ENCODE results near the gene ATRNL1.

The ATRNL1 gene

GRCh38 chr10:115902596-115902995, 809.4 kb downstream of the ATRNL1 start:
- no peak for DNase-seq (ENCODE audit: low read depth)

DNA sequence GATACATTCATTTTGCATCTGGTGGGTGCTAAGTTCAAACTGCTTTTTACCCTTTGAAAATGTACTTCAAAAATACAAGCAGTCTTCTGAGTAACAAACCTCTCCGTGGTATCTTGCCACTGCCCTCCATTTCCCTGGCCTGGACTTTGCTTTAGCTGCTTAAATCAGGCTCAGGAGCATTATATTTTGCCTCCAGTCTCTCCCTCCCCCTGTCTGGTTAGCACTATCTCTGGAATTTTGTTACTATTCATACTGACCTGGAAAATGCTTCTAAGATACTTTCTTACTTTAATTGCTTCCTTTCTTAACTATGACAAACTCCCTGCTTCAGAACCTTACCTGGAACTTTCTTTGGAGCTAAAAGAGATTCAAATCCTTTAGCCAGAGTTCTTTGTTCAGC, 810.0 kb downstream of the ATRNL1 start:
- no peak for DNase-seq (ENCODE audit: low read depth)

DNA sequence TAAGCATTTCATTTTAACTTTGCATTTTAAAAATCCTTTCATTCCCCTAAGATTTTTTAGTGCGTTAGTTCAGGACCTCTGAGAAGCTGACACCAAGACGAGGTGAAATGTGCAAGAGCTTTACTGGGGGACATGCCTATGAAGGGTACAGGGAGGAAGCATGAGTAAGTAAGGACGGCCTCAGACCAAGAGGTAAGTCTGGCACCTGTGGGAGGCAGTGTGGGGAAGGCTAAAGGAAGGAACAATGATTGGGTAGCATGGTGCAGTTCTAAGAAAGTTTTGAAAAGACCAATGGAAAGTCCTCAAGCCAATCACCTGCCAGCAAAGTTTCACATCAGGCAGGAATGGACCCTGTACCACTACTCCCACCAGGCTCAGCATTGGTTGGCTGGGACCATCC, 810.7 kb downstream of the ATRNL1 start:
- DNase-seq (ENCODE audit: low read depth): no peak

- no peak for DNase-seq (ENCODE audit: low read depth)
These were observed 815.9 kb downstream of the ATRNL1 start for GRCh38 chr10:115909037-115909436.

- no peak for DNase-seq (ENCODE audit: low read depth)
These were observed 817.0 kb downstream of the ATRNL1 start for GRCh38 chr10:115909962-115910731.

DNA sequence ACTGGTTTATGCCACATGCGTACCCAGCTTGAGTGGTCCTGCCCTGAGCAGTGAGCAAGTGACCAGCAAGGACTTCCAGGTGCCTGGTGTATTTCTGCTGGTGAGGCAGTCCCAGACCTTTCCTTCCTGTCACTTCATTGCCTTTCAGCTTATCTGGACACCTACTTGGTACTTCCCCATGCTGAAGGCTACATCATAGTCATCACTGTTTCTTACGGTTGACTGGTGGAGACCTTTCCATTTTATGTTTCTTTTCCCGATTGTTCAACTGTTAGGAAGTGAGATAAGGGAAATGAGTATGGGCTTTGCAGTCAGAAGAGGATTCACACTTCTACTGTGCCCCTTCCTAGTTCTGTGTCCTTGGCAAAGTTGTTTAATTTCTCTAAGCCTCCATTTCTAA, 821.3 kb downstream of the ATRNL1 start:
- DNase-seq (ENCODE audit: low read depth): no peak

- no peak for DNase-seq (ENCODE audit: low read depth)
These were observed 822.3 kb downstream of the ATRNL1 start for GRCh38 chr10:115915429-115915828.

DNA sequence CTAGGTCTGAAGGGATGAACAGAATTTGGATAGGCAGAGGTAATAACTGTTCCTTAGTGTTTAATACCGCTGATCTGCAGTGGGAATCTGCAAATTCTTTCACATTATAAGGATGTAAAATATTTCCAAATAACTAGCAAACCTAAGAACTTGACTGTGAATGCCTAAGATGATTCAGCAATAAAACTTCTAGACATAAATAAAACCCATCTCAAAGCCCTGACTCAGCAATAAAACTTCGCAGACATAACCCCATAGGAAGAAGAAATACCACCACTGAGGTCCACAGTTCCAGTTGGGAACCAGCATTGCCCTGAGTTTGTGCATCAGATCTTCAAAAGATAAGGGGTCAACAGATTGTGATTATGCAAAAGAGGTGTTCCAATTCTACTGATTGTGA, 825.6 kb downstream of the ATRNL1 start:
- DNase-seq (ENCODE audit: low read depth): no peak

DNA sequence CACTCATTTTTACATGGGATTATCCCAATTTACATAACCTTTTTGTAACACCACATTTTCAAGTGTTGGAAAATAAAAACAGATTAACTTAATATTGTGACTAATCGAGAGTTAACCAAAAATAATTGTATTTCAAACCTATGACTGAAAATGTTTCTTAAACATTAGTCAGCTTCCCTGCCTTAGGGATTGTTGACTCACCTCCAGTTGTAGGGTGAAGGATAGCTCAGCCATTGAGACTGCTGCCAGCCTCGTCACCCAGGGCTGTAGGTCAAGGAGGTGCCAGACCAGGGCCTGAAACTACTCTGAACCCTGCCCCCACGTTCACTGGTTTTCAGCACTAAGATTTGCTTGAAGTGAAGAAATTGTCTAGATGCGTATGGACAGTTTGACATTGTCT, 828.6 kb downstream of the ATRNL1 start:
- DNase-seq (ENCODE audit: low read depth): peak; percentile 20

DNA sequence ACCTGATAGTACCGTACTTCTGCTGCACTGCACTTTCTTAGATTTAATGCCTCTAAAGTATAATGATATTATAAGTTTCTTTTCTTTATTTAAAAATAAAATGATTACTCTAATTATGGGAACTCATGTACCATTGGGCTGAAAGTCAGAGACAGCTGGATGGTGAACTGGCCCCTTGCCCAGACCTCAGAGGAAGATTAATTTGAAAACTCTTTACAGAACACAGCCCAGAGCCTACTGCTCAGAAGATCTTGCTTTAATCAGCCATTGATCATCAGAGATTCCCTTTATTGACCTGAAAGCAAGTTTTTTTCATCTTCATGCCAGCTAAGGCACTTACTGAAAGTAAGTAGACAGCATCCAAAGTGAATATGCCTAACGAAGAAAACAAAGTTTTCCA, 838.1 kb downstream of the ATRNL1 start:
- DNase-seq (ENCODE audit: low read depth): no peak

DNA sequence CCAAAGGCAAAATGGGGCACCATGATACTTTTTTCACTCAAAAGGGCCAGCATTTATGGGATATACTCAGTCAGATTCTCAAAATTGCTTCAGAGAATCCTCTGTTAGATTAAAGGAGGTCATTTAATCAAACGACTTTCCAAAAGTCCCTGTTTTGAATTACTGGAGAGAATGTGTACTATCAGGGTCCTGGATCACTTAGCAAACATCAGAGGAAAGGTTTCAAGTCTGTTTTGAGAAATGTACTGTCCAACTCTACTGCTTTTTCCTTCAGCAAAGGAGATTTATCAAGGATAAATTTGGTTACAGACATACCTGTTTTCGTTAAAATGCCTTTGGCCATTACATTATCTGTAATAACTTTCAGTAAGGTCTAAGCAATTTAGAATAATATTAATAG, 838.9 kb downstream of the ATRNL1 start:
- no peak for DNase-seq (ENCODE audit: low read depth)

DNA sequence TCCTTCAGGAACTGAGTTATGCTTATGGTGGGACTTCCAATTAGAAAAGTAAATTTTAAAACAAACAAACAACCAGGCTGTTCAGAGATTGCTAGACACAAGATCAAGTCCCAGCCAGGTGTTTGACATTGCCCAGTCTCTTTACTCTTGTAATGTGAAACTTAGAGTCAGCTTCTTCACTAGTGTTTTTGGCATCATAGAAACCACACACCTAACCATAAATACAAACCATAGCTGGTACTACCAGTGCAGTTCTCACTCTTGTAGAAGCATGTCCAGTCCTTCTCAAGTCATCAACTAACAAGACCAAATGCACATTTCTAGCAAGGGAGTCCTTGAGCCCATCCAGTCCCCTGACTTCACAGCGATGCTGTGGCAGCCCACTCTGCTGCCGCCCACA, 839.9 kb downstream of the ATRNL1 start:
- DNase-seq (ENCODE audit: low read depth): no peak

GRCh38 chr10:115935731-115936130, 842.6 kb downstream of the ATRNL1 start:
- DNase-seq (ENCODE audit: low read depth): no peak

DNA sequence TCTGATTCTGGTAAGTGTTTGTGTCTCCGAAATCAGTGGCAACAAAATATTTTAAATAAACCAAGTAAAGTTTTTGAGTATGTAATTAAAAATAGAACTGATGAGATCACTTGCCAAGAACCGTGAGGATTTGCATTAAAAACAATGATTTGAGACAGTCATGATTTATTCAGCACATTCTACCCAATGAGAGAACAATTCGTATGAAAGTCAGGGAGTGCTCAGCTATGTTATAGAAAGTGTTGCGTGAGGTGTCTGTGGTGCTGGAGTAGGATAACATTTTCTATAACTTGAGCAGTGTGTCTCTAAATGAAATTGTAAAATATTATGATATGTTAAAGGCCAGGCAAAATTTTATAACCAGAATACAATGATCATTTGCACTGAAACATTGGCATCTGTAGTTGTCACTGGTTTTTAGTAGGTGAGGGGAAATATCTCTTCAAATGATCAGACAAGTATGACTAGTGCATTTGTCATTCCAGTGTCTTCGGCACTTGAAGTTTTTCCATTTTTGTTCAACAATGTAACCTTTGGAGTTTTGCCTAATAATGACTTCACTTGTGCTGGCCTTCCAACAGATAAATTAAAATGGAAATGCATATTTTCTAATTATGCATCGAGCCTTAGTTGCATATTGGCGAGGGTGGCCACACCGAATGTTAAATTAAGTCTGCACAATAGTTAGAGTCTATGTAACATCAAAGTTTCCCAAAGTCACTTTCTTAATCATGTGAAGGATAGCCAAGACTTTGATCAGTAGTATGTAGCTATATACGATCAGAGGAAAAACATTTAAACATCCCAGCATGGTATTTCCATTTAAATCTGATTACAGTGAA, 844.0 kb downstream of the ATRNL1 start:
- DNase-seq (ENCODE audit: low read depth): no peak

DNA sequence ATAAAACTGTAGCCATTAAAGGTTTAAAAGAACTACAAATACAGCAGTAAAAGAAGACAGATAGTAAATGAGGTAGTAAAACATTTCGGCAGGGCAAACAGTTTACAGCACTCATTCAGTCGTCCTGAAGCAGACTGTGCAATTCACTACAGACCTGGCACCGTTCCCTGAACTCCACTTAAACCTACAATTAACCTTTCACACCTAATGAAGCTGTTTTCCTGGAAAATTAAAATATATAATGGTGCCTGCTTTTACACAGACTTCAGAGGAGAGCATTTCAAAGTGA, 844.5 kb downstream of the ATRNL1 start:
- no peak for DNase-seq (ENCODE audit: low read depth)

GRCh38 chr10:115939101-115939854, 846.1 kb downstream of the ATRNL1 start:
- no peak for DNase-seq (ENCODE audit: low read depth)

GRCh38 chr10:115941361-115941771, 848.2 kb downstream of the ATRNL1 start:
- no peak for DNase-seq (ENCODE audit: low read depth)

GRCh38 chr10:115942101-115942500, 848.9 kb downstream of the ATRNL1 start:
- DNase-seq (ENCODE audit: low read depth): no peak

GRCh38 chr10:115944538-115944937, 851.4 kb downstream of the ATRNL1 start:
- DNase-seq (ENCODE audit: low read depth): no peak

DNA sequence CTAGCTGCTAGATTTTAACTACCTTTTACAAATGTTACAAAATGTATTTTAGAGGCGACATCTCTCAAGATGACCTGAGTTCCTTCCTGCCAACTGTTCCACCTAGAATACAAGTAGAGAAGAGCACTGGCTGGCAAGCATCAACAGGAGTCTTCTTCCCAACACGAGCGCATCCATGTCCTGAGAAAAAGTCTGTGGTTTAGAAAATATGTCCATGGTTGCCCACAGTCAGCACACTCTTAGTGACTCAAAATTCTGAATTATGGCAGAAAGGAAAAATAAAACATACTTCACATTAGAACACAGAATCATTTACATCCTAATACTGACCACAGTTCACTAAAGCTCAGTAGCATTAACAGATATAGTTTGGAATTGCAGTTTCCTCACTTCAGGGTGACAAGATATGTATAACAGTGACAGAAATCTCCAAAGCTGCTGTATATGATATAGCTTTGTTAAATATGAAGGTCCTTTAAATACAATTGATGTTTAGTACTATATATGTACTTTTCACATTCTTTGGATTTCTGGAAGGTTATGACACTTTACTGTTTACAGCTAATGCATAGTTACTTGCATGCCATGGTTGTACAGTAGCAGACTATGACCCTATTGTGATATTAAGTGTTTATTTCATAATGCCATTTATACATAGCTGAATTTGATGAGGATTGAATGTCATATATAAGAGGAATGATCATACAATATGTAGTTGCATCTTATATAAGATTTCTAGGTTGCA, 852.7 kb downstream of the ATRNL1 start:
- DNase-seq (ENCODE audit: low read depth): no peak

- DNase-seq (ENCODE audit: low read depth): no peak
These were observed 853.9 kb downstream of the ATRNL1 start for GRCh38 chr10:115947104-115947503.

GRCh38 chr10:115948465-115948864, 855.3 kb downstream of the ATRNL1 start:
- no peak for DNase-seq (ENCODE audit: low read depth)

Measured in fibroblast of the conjunctiva (primary cell).